Left colon (tissue), 2 donors: ENCODE data around the gene SEMA3A. TPM values are rescaled to one million over a fixed set of nuclear protein-coding genes. Genes with fewer than 3 reads are reported as not detected.

Source experiments
- ATAC-seq: fragments of 200-7000 bp; cut with Tn5 transposase; one replicate; pipeline ENCODE4 v1.9.1; 2020; ENCODE audit warnings: mild to moderate bottlenecking, moderate library complexity
- DNase-seq, 2 donors: peaks; one replicate each; pipeline ENCODE4 v3.0.0-alpha.2; 2020
- intact Hi-C, 2 donors: fragments of 100-400 bp; cut with DNase I in 1 of 2; cut with micrococcal nuclease in 1 of 2; formaldehyde crosslinking; loops; one replicate each; pipeline versions ENCODE4 v1.11.2 to v1.14.0; 2022; cut with DNase I, micrococcal nuclease
- total RNA-seq, 2 donors: library from RNA; stranded (reverse); fragmentation: NEBNext Ultra II Directional; extraction: Animal tissue kit (Norgen Biotek cat#: 25700); gene quantifications; one replicate each; pipeline ENCODE4 v1.2.1, GENCODE V29; 2021
- donor health status: DM: no; HTN: no; CAD: no.
- donor health status: DM: yes; HTN: yes; CAD: no.

The SEMA3A gene
- total RNA-seq, 2 donors from 2014 or later = 3.4 to 12.6 TPM

DNA sequence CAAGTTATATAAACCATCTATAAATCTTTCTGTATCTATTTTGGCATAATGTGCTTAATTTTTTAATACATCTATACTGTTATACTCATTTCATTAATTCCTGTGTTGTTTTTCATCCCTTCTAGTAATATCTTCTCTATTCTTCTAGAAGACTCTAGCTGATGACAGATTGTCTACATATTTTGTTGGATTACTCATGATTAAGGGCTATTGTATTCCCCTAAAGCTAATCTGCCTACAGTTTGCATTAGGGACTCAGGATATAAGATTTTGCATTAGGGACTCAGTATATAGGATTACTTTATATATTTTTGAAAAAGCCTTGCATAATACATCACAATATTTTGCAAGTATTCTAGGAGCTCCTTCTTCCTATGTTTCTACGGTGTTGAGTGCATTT, 8.3 kb upstream of the SEMA3A start:
- DNase-seq = no peak
- ATAC-seq = no peak
- intact Hi-C loops = no loop called here

DNA sequence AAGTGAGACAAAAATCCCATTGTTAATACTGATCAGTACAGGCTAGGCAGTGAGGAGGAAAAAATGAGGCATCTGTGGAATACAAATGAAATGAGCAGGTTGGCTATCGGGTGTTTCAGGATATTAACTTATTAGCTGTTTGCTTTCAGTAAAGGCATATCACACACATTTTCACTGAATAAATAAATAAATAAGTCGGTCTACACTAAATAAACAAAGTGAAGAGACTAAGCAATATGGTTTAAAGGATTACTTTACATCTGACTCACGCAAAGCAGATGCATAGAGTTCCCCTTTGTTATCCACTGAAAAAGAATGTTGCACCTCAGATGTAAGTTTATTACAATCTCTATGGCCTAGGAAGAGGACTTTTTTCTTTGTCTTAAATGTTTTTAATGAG, 6.3 kb upstream of the SEMA3A start:
- DNase-seq = no peak
- no peak for ATAC-seq
- intact Hi-C loops = no loop called here

DNA sequence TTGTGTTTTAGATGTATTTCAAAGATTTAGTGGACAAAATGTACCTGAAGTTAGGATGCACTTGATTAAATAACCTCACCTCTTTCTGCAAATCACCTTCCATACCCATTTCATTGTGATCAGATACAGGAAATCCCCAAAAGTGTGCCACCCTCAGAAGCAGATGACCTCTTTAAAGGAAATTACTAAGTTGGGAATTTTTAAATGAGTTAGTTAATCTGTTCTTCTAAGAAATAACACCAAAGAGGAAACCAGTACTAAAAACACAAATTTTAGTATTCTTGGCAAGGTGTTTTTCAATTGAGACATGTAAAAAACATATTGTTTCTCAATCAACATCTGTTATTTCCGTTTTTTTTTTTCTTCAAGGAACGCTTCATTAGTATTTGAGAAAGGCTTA, 4.6 kb upstream of the SEMA3A start:
- ATAC-seq (no peak), DNase-seq (no peak)
- intact Hi-C loops = loop anchor here in 1 of 2 donors (10.0 kb wide), 1 partner anchor 224 kb away; no protein-coding TSS in a partner anchor

DNA sequence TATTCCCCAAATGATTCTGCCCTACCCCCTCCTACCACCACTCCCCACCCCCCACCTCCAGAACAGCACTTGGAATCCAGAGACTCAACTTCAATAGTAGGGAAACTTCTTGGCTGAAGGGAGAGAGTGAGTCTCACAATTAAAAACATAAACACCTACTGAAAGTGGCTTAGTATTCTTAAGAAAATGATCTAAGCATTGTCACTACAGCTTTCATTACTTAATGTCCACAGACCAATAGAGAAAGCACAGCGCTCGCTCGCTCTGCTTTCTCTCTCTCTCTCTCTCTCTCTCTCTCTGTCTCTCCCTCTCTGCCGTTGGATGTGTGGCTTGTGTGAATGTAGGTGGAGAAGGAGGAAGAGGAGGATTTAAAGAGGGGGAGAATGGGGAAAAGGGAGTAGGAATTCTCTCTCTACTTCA, 1.5 kb upstream of the SEMA3A start:
- intact Hi-C loops = loop anchor here in 1 of 2 donors (10.0 kb wide), 1 partner anchor 221 kb away; no protein-coding TSS in a partner anchor
- ATAC-seq (no peak), DNase-seq (no peak)

DNA sequence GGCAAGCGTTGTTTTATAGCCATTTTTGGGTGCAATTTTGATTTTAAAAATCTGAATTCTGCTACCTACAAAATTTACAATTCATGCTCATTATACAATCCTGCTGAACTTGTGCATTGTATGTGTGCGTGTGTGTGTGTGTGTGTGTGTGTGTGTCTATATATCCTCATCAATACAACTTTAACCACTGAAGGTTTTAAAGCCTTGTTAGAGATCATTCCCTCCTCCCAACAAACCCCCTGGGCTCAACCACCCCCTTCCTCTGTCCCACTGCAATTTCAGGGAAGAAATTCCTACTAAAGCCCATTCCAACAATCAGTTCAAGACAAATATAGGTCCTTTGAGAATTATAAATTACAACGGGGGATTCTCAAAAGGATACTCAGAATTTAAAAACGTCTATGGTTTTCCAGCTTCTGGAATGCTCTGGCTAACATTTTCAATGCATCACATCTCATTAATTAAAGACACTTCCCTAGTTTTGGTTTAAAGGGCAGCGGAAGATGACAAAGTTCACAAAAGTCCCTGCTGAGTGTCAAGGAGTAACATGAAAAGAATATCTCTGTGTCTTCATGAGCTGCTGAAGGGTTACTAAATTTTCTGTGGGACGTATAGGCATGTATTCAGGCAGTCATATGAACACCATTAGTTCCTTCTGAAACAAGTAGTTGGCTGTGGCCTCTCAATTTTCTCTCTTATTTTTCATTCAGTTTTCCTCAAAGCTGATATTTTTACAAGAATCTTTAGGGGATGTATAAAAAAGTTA, 889 bp upstream of the SEMA3A start:
- no peak for DNase-seq
- no peak for ATAC-seq
- intact Hi-C loops = loop anchor here in 1 of 2 donors (10.0 kb wide), 1 partner anchor 221 kb away; no protein-coding TSS in a partner anchor

DNA sequence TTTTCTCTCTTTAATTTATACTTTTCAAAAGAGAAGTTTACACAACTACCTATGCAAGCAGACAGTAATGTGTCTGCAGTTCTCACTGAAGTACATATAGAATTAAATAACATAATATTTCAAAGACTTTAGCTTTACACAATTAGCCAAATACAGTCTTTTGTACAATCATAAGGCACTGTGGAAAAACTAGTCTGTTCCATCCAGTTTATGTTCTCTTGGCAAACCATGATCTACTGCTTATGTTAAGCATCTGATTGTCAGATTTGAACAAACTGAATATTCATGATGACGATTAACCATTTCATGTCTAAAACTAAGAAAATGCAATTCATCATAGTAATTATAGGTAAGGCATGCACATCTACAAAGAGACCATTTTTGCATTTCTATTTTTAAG, 842 bp downstream of the SEMA3A start:
- intact Hi-C loops = loop anchor here in 1 of 2 donors (10.0 kb wide), 1 partner anchor 219 kb away; no protein-coding TSS in a partner anchor

DNA sequence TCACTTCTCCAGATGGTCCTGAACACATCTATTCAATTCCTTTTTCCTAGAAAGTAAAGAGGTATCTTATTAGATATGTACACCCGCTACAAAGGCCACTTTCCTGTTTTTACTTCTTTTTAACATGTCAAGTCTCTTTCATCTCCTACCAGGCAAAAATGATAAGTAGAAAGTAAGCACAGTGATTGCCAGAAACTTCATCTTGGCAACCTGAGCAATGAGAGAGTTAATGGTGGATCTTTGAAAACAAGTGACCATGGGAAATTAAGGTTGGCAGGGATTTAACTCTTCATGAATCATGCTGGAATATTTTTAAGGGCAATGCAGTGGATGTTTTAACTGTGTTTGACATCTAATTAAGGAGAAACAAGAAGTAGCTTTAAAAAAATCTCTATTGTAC, 2.7 kb downstream of the SEMA3A start:
- intact Hi-C loops = loop anchor here in 1 of 2 donors (10.0 kb wide), 1 partner anchor 217 kb away; no protein-coding TSS in a partner anchor
- DNase-seq = no peak
- ATAC-seq = no peak

More for the DNA sequence above, 842 bp downstream of the SEMA3A start:
- ATAC-seq (no peak), DNase-seq (no peak)

DNA sequence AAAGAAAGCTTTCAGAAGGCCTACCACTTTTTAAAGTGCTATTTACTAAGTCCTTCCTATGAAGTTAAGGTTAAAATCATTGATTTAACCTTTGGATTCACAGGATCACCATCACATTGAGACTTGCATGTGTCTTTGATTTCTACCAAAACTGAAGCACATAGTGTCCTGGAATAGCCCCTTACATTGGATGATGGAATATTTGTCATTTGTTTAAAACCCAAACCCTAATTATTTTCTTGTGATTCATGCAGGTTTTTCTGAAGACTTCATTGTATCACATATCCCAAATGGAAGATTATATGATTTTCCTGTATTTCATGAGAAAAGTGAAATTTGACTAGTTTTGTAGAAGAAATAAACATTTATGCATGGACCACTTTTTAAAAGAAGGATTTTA, 3.3 kb downstream of the SEMA3A start:
- ATAC-seq (no peak), DNase-seq (no peak)
- intact Hi-C loops = loop anchor here in 1 of 2 donors (10.0 kb wide), 1 partner anchor 216 kb away; no protein-coding TSS in a partner anchor

DNA sequence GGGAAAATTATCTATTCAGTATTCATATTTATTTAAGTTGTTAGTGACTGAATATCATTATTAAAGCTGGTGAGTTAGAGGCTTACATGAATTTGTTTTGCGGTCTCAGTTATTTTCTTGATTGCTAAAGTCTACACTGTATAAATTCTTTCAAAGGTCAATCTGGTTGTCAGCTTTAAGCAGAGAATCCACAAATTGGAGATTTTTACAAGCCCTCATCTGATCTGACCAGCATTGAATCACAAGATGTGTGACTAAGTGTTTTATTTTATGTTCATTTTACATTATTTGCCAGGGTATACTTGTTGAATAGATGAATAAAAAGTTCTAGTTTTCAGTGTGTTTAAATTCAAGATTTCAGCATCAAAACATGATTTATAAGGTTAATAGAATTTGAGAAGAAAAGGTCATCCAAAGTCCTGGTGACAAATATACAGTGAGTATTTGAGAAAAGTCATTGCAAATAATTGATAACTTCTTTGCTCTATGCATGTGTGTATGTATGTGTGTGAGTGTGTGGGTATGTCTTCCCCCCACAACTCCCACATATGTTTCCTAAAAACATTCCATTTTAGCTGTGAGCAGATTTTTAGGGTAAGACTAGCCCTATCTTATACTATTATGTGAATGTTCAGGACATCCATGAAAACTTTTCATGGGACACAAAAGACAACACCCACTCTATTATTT, 4.4 kb downstream of the SEMA3A start:
- intact Hi-C loops = loop anchor here in 1 of 2 donors (10.0 kb wide), 1 partner anchor 215 kb away; no protein-coding TSS in a partner anchor
- no peak for ATAC-seq
- no peak for DNase-seq

DNA sequence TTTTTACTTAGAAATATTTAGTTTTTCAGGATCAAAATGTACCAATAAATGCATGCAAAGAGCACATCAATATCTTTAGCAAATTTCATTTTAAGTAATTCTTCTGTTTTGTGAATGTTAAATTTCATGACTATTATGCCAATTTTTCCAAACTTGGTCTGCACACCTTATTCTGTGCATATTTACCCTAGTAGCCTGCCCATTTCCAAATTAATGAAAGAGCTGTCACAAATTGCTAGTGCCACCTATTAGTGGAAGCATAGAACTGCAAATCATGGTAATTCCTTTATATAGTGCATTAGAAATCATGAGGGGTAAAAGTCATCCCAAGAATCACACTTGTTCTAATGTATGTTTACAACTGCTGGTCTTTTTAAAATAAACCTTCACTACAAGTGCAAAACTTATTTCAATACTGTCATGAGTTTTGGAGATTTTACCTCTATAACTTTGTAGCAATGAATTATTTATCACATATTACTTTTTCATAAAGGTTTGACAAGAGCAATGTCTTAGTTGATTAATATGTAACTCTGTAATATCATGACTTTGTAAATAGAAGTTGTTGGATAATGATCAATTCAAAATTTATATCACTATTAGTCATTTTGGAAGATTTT, 5.7 kb downstream of the SEMA3A start:
- DNase-seq (no peak), ATAC-seq (no peak)
- intact Hi-C loops = no loop called here

DNA sequence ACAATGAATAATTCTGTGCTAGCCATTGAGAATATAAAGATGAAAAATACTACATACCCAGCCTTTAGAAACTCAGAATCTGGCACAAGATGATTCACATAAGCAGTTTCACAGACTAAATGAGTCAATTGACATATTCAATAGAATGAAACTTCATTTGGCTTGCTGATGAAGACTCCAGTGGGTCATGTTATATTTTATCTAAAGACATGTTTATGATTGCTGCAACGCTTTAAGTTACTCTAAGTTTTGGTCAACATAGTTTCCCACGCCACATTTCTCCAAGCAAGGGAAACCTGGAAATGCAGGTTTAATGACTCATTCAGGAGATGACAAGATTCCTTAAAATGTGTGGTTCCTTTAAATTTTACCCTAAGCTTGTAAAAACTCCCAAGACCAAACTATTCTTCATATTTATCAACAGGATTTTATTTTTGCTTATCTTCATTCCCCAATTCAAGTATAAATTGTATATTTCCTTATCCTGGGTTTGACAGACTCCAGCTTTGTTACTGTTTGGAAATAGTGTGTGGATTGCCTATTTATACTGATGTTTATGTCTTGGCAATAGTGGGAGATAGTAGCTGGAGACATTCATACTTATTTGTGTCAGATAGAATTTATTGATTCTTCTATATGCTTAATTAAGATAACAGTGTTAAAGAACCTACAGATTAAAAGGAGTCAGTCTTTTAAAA, 6.6 kb downstream of the SEMA3A start:
- ATAC-seq = no peak
- intact Hi-C loops = no loop called here
- DNase-seq = no peak

DNA sequence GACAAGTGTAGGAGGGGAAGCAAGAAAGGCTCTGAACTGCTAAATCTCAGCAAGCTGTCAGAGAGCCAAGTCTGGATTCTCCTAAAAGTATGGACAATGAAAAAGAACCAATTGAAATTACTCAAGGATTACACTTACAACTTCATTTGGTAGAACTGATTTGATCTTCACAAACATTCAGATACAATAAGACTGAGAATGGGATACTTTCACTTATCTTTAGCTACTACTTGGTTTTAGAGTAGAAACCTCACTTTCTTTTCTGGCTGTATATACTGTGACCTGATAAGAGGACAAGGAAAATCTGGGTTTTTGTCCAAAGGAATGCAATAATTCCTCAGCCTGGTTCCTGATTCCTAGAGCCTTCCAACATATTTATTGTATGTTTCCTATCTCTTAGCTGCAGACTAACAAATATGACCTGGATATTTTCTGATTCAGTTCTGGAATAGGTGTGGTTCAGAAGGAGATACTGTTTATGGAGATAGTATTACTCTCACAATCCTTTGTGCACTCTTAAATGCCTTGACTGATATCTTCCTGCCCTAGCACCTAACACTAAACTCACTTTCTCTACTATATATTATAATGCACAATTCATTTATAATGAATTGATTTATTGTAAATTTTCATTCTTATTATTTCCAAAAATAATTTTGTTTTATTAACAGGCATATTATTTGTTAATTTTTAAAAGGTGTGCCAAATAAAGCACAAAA, 7.3 kb downstream of the SEMA3A start:
- DNase-seq = no peak
- intact Hi-C loops = no loop called here
- ATAC-seq = no peak

DNA sequence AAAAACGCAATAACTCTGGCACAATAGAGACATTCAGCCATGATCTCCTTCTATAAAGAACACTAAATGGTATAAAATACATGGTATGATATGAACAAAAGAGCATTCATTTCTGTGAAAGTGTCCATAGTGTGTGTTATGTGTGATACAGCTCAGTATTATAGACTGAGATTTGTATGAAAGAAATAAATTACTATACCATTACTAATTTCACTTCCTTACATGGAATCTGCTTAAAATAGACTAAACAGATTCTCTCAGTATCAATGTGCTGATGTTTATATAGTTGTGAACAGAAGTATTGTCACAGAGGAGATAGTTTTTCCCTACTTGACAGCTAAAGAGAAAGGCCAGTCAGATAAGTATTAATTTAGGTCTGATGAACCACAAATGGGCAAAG, 10.8 kb downstream of the SEMA3A start:
- ATAC-seq (no peak), DNase-seq (no peak)
- intact Hi-C loops = no loop called here

DNA sequence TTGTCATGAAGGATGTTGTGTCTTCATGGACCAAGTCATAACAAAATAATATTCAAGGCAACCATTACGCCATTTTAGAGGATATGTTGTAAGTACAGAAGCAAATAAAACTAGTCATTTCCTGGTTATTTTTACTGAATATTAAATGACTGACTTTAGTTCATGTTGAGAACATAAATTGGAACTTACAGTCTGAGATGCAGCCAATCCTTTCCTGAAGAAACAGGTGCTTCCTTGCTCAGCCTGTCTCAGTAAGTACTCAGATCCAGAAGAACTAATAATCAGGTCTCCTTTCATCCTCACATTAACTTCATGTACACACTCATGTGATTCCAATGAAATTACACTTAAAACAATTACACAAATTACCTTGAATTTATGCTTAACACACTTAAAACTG, 12.3 kb downstream of the SEMA3A start:
- intact Hi-C loops = no loop called here
- ATAC-seq (no peak), DNase-seq (no peak)

DNA sequence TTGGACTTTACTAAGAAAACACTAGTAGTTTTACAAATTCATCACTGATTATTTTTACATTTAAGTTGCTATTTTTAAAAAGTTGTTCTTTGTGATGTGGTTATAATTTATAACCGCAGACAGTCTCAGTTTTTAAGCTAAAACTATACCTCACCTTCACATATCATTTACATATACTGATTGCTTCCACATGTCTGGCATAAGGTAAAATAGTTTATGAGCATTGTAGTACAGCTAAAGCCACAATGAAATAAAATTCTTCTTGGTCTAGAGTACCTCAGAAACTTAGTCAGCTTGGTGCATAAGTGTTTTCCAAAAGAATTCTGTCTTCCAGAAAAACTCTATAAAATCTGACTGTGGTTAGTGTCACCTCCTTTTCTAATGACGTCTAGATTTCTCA, 13.0 kb downstream of the SEMA3A start:
- DNase-seq (no peak), ATAC-seq (no peak)
- intact Hi-C loops = no loop called here

DNA sequence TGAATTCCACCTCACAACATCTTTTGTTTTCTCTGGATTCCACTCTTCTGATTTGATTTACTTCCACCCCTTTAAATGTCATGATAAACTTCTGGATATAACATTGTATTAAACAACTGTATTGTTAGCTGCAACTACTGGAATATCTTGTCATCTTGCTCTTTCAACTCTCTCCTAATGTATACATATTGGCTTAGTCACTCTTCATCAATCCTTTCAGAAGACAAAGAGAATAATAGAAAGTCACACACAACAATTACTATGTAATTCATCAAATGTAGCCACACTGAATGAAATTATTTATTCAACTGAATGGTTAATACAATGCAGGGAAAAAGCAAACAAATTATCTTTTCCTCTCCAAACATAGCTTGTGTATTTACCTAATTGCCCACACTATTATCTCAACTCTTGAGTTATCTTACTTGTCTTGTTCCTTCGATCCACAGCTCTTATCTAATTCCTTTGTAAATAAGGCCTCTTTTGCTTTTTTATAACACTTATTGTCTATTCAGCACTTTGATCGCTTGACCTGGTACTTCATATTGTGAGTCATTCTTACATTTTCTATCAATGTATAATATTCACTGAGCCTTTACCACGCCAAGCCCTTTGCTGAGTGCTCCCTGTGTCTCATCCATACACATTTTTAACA, 16.7 kb downstream of the SEMA3A start:
- ATAC-seq = no peak
- intact Hi-C loops = no loop called here
- no peak for DNase-seq

DNA sequence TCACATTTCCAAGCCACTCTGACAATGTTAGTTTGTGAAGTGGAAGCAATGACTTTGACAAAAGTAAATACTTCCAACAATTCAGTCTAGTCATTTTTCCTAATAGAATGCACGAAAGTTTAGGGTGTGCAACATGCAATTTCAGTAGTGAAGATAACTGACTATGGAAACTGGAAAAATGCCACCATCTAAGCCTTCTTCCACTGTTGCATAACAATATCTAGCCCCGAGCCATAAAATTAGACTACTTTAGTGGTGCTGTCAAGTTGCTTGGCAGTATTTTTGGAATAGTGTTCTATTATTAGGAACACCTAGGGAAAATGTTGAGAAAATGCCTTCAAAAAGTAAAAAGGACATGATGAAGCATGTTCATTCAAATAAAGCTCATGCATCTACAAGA, 17.9 kb downstream of the SEMA3A start:
- ATAC-seq (no peak), DNase-seq (no peak)
- intact Hi-C loops = no loop called here

DNA sequence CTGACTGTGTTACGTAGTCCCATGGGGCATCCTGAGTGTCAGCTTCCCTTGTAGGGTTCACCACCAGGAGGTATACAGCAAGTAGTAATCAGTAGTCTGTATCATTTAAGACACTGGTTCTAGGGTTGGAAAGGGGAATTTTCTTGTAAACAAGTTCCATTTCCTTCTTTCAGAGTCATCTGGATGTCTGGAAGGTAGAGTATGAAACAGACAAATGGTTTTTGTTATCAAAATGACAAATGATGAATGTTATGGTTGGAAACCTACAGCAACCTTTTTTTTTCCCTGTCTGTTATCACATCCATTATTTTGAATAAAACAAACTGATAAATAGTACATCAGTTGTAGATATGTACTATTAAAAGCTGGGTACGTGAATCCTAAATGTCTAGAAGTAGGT, 19.1 kb downstream of the SEMA3A start:
- no peak for DNase-seq
- no peak for ATAC-seq
- intact Hi-C loops = no loop called here
